Measurements from ENCODE around the gene TDG. TPM values are rescaled to one million over a fixed set of nuclear protein-coding genes. Genes with fewer than 3 reads are reported as not detected.

The TDG gene
- total and polyA plus RNA-seq, 4 donors = 5.0 to 18.7 (median 11.8) TPM

- 92% methylated on average over 4 of the region's 4 CpGs for WGBS
- Histone ChIP-seq H3K9ac (ENCODE audit: low read depth in 1 of 2, low read length in 2 of 2) (no peak overlapping the region), H3K4me3 (ENCODE audit: low read depth in 1 of 3, low read length in 3 of 3) (no peak overlapping the region), H3K27me3 (ENCODE audit: control insufficient read depth in 4 of 4, insufficient read depth in 4 of 4, low read length in 3 of 4) (no peaks in the 10 kb centered on the region), H3K36me3 (ENCODE audit: control insufficient read depth in 4 of 4, insufficient read depth in 3 of 4, low read depth in 1 of 4, low read length in 3 of 4) (peaks cover 0 to 3% (median 2%) of the 10 kb centered on the region in 4 donors), H3K27ac (ENCODE audit: low read depth in 1 of 2, low read length in 2 of 2) (no peak overlapping the region), H3K4me1 (ENCODE audit: control insufficient read depth in 4 of 4, insufficient read depth in 4 of 4, low read length in 3 of 4) (no peaks in the 10 kb centered on the region), H3K9me3 (ENCODE audit: control insufficient read depth in 4 of 4, low read length in 3 of 4) (no peaks in the 10 kb centered on the region)
- no peak for DNase-seq (ENCODE audit: low spot score)
- TF ChIP-seq EGR1 (IDR thresholded peaks at IDR 0.05; ENCODE audit: low read depth in 2 of 2) (no peak), FOXA1 (IDR thresholded peaks at IDR 0.05) (no peak), HNF4G (IDR thresholded peaks at IDR 0.05) (no peak), RAD21 (IDR thresholded peaks at IDR 0.05) (no peak)
Observed at GRCh38 chr12:103994235-103994634, 28.6 kb downstream of the TDG start.

- WGBS = 87% methylated on average over 5 of the region's 5 CpGs
Observed at GRCh38 chr12:103996595-103996994, 30.9 kb downstream of the TDG start.

GRCh38 chr12:103997286-103997900 lies 31.7 kb downstream of the TDG start:
- DNase-seq (ENCODE audit: low spot score) = no peak
- Histone ChIP-seq H3K4me1 (ENCODE audit: control insufficient read depth in 4 of 4, insufficient read depth in 4 of 4, low read length in 3 of 4) (no peaks in the 10 kb centered on the region), H3K27me3 (ENCODE audit: control insufficient read depth in 4 of 4, insufficient read depth in 4 of 4, low read length in 3 of 4) (peaks cover 0 to 2% (median 0%) of the 10 kb centered on the region in 4 donors), H3K4me3 (ENCODE audit: low read depth in 1 of 3, low read length in 3 of 3) (no peak overlapping the region), H3K36me3 (ENCODE audit: control insufficient read depth in 4 of 4, insufficient read depth in 3 of 4, low read depth in 1 of 4, low read length in 3 of 4) (no peaks in the 10 kb centered on the region), H3K9me3 (ENCODE audit: control insufficient read depth in 4 of 4, low read length in 3 of 4) (no peaks in the 10 kb centered on the region), H3K27ac (ENCODE audit: low read depth in 1 of 2, low read length in 2 of 2) (no peak overlapping the region), H3K9ac (ENCODE audit: low read depth in 1 of 2, low read length in 2 of 2) (no peak overlapping the region)
- no peak for TF ChIP-seq MAX (IDR thresholded peaks at IDR 0.05)
- WGBS = 69% methylated on average over 16 of the region's 16 CpGs

More at GRCh38 chr12:103996595-103996994, 30.9 kb downstream of the TDG start:
- peaks cover 0 to 2% (median 0%) of the 10 kb centered on the region in 4 donors for H3K27me3 ChIP-seq (ENCODE audit: control insufficient read depth in 4 of 4, insufficient read depth in 4 of 4, low read length in 3 of 4)
- no peak overlapping the region for H3K4me3 ChIP-seq (ENCODE audit: low read depth in 1 of 3, low read length in 3 of 3)
- no peaks in the 10 kb centered on the region for H3K4me1 ChIP-seq (ENCODE audit: control insufficient read depth in 4 of 4, insufficient read depth in 4 of 4, low read length in 3 of 4)
- TF ChIP-seq RXRA (IDR thresholded peaks at IDR 0.05) = no peak
- no peak for TF ChIP-seq GABPA (IDR thresholded peaks at IDR 0.05 in 1 of 2, conservative IDR thresholded peaks at IDR 0.05 in 1 of 2)
- TF ChIP-seq HNF4G (IDR thresholded peaks at IDR 0.05) = no peak
- TF ChIP-seq RAD21 (IDR thresholded peaks at IDR 0.05) = no peak
- no peak for TF ChIP-seq MAX (IDR thresholded peaks at IDR 0.05)
- TF ChIP-seq EGR1 (IDR thresholded peaks at IDR 0.05; ENCODE audit: low read depth in 2 of 2) = no peak
- TF ChIP-seq JUND (IDR thresholded peaks at IDR 0.05) = no peak
- no peak for TF ChIP-seq NR2F2 (IDR thresholded peaks at IDR 0.05)
- H3K36me3 ChIP-seq (ENCODE audit: control insufficient read depth in 4 of 4, insufficient read depth in 3 of 4, low read depth in 1 of 4, low read length in 3 of 4) = no peaks in the 10 kb centered on the region
- no peaks in the 10 kb centered on the region for H3K9me3 ChIP-seq (ENCODE audit: control insufficient read depth in 4 of 4, low read length in 3 of 4)
- no peak overlapping the region for H3K9ac ChIP-seq (ENCODE audit: low read depth in 1 of 2, low read length in 2 of 2)
- no peak overlapping the region for H3K27ac ChIP-seq (ENCODE audit: low read depth in 1 of 2, low read length in 2 of 2)
- DNase-seq (ENCODE audit: low spot score) = no peak

GRCh38 chr12:103998976-103999375 lies 33.3 kb downstream of the TDG start:
- no peaks in the 10 kb centered on the region for H3K9me3 ChIP-seq (ENCODE audit: control insufficient read depth in 4 of 4, low read length in 3 of 4)
- peaks cover 0 to 2% (median 0%) of the 10 kb centered on the region in 4 donors for H3K27me3 ChIP-seq (ENCODE audit: control insufficient read depth in 4 of 4, insufficient read depth in 4 of 4, low read length in 3 of 4)
- no peak for TF ChIP-seq SP1 (IDR thresholded peaks at IDR 0.05)
- TF ChIP-seq RAD21 (IDR thresholded peaks at IDR 0.05) = no peak
- TF ChIP-seq CTCF (IDR thresholded peaks at IDR 0.05; ENCODE audit: low read depth, low read length, missing input control) = no peak
- 90% methylated on average over 5 of the region's 5 CpGs for WGBS
- no peak overlapping the region for H3K9ac ChIP-seq (ENCODE audit: low read depth in 1 of 2, low read length in 2 of 2)
- H3K36me3 ChIP-seq (ENCODE audit: control insufficient read depth in 4 of 4, insufficient read depth in 3 of 4, low read depth in 1 of 4, low read length in 3 of 4) = no peaks in the 10 kb centered on the region
- no peak overlapping the region for H3K27ac ChIP-seq (ENCODE audit: low read depth in 1 of 2, low read length in 2 of 2)
- no peak overlapping the region for H3K4me3 ChIP-seq (ENCODE audit: low read depth in 1 of 3, low read length in 3 of 3)
- no peaks in the 10 kb centered on the region for H3K4me1 ChIP-seq (ENCODE audit: control insufficient read depth in 4 of 4, insufficient read depth in 4 of 4, low read length in 3 of 4)
- DNase-seq (ENCODE audit: low spot score) = no peak

Data from liver (tissue), 9 donors.